Measurements from ENCODE around the gene RAG1. TPM values are rescaled to one million over a fixed set of nuclear protein-coding genes. Genes with fewer than 3 reads are reported as not detected.

Gene RAG1
- total RNA-seq, 1 experiment from 2014 or later: 0.16 TPM

- TF ChIP-seq CTCF (IDR thresholded peaks at IDR 0.05; ENCODE audit: unreplicated experiment): no peak
- H3K27ac Mint-ChIP-seq (ENCODE audit: low read depth, unreplicated experiment): no peak overlapping the region
- no peak overlapping the region for H3K4me3 Mint-ChIP-seq (ENCODE audit: unreplicated experiment)
- H3K9me3 Mint-ChIP-seq (ENCODE audit: unreplicated experiment): peaks cover 7% of the 10 kb centered on the region
- no peaks in the 10 kb centered on the region for H3K36me3 Mint-ChIP-seq (ENCODE audit: insufficient read depth, unreplicated experiment)
- H3K27me3 Mint-ChIP-seq (ENCODE audit: insufficient read depth, unreplicated experiment): peaks cover 83% of the 10 kb centered on the region
- no peaks in the 10 kb centered on the region for H3K4me1 Mint-ChIP-seq (ENCODE audit: insufficient read depth, unreplicated experiment)
- CTCF ChIA-PET: interaction anchor here (0.6 to 4.1 kb wide), 2 partner anchors 22 to 76 kb away, joined by 3 to 22 read pairs; partner anchors contain the start of gene TRAF6
- POLR2A ChIA-PET: no interaction called here
- BruUV-seq (replicated peaks): no TSS peak
- intact Hi-C loops (cut with micrococcal nuclease): no loop called here
- DNase-seq (ENCODE audit: unreplicated experiment): no peak
Measured at GRCh38 chr11:36586543-36586942, 18.7 kb downstream of the RAG1 start.

- Mint-ChIP-seq H3K9me3 (ENCODE audit: unreplicated experiment) (no peaks in the 10 kb centered on the region), H3K4me3 (ENCODE audit: unreplicated experiment) (no peak overlapping the region), H3K4me1 (ENCODE audit: insufficient read depth, unreplicated experiment) (no peaks in the 10 kb centered on the region), H3K27ac (ENCODE audit: low read depth, unreplicated experiment) (no peak overlapping the region), H3K27me3 (ENCODE audit: insufficient read depth, unreplicated experiment) (peaks cover 96% of the 10 kb centered on the region), H3K36me3 (ENCODE audit: insufficient read depth, unreplicated experiment) (no peaks in the 10 kb centered on the region)
- intact Hi-C loops (cut with micrococcal nuclease): no loop called here
- no peak for DNase-seq (ENCODE audit: unreplicated experiment)
- TF ChIP-seq CTCF (IDR thresholded peaks at IDR 0.05; ENCODE audit: unreplicated experiment): no peak
- POLR2A ChIA-PET: interaction anchor here (1.3 kb wide), 1 partner anchor 9 kb away, joined by 3 read pairs; no protein-coding TSS in a partner anchor
- BruUV-seq (replicated peaks): no TSS peak
- CTCF ChIA-PET: interaction anchor here (0.6 to 4.1 kb wide), 4 partner anchors 18 to 296 kb away, joined by 3 to 22 read pairs (median 3); no protein-coding TSS in a partner anchor
Measured at GRCh38 chr11:36588099-36588498, 20.3 kb downstream of the RAG1 start.

GRCh38 chr11:36590513-36590912 is 22.7 kb downstream of the RAG1 start:
- ChIA-PET POLR2A (no interaction called here), CTCF (no interaction called here)
- intact Hi-C loops (cut with micrococcal nuclease): no loop called here
- Mint-ChIP-seq H3K27me3 (ENCODE audit: insufficient read depth, unreplicated experiment) (peaks cover 77% of the 10 kb centered on the region), H3K36me3 (ENCODE audit: insufficient read depth, unreplicated experiment) (no peaks in the 10 kb centered on the region), H3K4me1 (ENCODE audit: insufficient read depth, unreplicated experiment) (peaks cover 1% of the 10 kb centered on the region), H3K27ac (ENCODE audit: low read depth, unreplicated experiment) (no peak overlapping the region), H3K9me3 (ENCODE audit: unreplicated experiment) (no peaks in the 10 kb centered on the region), H3K4me3 (ENCODE audit: unreplicated experiment) (no peak overlapping the region)
- no peak for TF ChIP-seq CTCF (IDR thresholded peaks at IDR 0.05; ENCODE audit: unreplicated experiment)
- DNase-seq (ENCODE audit: unreplicated experiment): no peak
- BruUV-seq (replicated peaks): no TSS peak

- POLR2A ChIA-PET: no interaction called here
- BruUV-seq (replicated peaks): no TSS peak
- H3K27me3 Mint-ChIP-seq (ENCODE audit: insufficient read depth, unreplicated experiment): peaks cover 68% of the 10 kb centered on the region
- CTCF ChIA-PET: no interaction called here
- peaks cover 5% of the 10 kb centered on the region for H3K4me1 Mint-ChIP-seq (ENCODE audit: insufficient read depth, unreplicated experiment)
- H3K36me3 Mint-ChIP-seq (ENCODE audit: insufficient read depth, unreplicated experiment): no peaks in the 10 kb centered on the region
- no peak overlapping the region for H3K4me3 Mint-ChIP-seq (ENCODE audit: unreplicated experiment)
- H3K9me3 Mint-ChIP-seq (ENCODE audit: unreplicated experiment): no peaks in the 10 kb centered on the region
- no peak for TF ChIP-seq CTCF (IDR thresholded peaks at IDR 0.05; ENCODE audit: unreplicated experiment)
- H3K27ac Mint-ChIP-seq (ENCODE audit: low read depth, unreplicated experiment): no peak overlapping the region
- intact Hi-C loops (cut with micrococcal nuclease): no loop called here
- DNase-seq (ENCODE audit: unreplicated experiment): no peak
Measured at GRCh38 chr11:36591433-36591832, 23.6 kb downstream of the RAG1 start.
